ENCODE data around the gene PRKN. TPM values are rescaled to one million over a fixed set of nuclear protein-coding genes. Genes with fewer than 3 reads are reported as not detected.

PRKN gene
- 1.0 and 1.9 TPM in 2 replicates for total RNA-seq

GRCh38 chr6:162727322-162728182 lies at the start of gene PRKN, which contains the start of gene PACRG:
PRKN (minus strand) TSS chr6:162727766.
PACRG (plus strand) TSS chr6:162727974.

Other genes with a start within 250 kb of the PRKN start
- 0.21 and 0.34 TPM in 2 replicates for gene PACRG, start 208 bp upstream of the PRKN start, total RNA-seq

Measured in nasal cavity respiratory epithelium epithelial cell of viscerocranial mucosa (primary cell).